ENCODE data around the gene CHCHD1.

CHCHD1 gene

DNA sequence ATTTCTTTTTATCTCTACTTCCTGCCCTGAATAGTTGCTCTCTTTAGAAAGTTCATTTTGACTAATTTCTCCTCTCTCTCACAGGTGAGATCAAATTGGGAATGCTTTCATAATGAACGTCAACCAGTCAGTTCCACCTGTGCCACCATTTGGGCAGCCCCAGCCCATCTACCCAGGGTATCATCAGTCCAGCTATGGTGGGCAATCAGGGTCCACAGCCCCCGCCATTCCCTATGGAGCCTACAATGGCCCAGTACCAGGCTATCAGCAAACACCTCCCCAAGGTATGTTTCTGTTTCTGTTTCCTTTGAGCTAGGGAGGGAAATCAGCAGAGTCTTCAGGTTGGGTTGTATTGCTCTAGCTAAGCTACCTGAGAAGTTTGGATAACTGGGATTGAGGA, 35.1 kb upstream of the CHCHD1 start:
- H3K27ac ChIP-seq (ENCODE audit: low read length) = no peak overlapping the region
- H3K4me3 ChIP-seq (ENCODE audit: low read length) = no peak overlapping the region
- peaks cover 37% of the 10 kb centered on the region for H3K36me3 ChIP-seq (ENCODE audit: insufficient read depth, low read depth, low read length)
- H3K9ac ChIP-seq (ENCODE audit: low read depth, low read length) = no peak overlapping the region
- H3K27me3 ChIP-seq (ENCODE audit: insufficient read depth, low read length) = no peaks in the 10 kb centered on the region
- H3K4me1 ChIP-seq (ENCODE audit: insufficient read depth, low read length) = peaks cover 14% of the 10 kb centered on the region; the same call in 1 of the 2 replicates
- no peaks in the 10 kb centered on the region for H3K9me3 ChIP-seq (ENCODE audit: insufficient read depth, low read depth, low read length)

DNA sequence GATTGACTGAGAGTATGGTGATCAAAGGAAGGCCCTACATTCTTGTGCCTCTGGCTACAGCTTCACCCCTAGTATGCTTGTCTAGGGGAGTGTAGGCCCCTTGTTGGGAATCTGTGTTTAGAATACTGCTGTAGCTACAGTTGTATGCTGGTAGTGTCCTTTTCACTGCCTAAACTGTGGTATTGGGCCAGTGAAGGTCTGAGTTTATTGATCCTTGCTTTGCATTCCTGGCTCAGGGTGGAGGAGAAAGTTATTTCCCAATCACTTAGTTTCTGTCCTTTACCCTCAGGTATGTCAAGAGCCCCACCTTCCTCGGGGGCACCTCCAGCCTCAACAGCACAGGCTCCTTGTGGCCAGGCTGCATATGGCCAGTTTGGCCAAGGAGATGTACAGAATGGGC, 31.0 kb upstream of the CHCHD1 start:
- H3K4me1 ChIP-seq (ENCODE audit: insufficient read depth, low read length) = no peaks in the 10 kb centered on the region
- no peak overlapping the region for H3K9ac ChIP-seq (ENCODE audit: low read depth, low read length)
- H3K36me3 ChIP-seq (ENCODE audit: insufficient read depth, low read depth, low read length) = peaks cover 68% of the 10 kb centered on the region
- no peak overlapping the region for H3K27ac ChIP-seq (ENCODE audit: low read length)
- no peaks in the 10 kb centered on the region for H3K9me3 ChIP-seq (ENCODE audit: insufficient read depth, low read depth, low read length)
- H3K4me3 ChIP-seq (ENCODE audit: low read length) = no peak overlapping the region
- no peaks in the 10 kb centered on the region for H3K27me3 ChIP-seq (ENCODE audit: insufficient read depth, low read length)

DNA sequence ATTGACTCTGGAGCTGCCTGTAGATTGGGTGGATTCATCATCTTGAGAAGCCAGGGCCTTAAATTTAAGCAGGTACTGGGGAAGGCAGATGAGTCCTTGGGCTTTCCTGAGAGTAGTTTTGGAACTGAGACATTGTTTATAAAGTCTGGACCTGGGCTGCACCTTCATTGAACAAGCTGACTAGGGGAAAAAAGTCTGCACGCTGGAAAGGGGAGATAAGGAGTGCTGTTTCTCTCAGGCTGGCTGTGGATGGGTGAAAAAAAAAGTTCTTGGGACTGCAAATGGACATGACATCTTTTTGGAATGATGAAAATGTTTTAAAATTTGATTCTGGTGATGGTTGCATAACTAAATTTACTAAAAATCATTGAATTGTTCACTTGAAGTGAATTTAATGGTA, 25.7 kb upstream of the CHCHD1 start:
- no peaks in the 10 kb centered on the region for H3K27me3 ChIP-seq (ENCODE audit: insufficient read depth, low read length)
- peaks cover 65% of the 10 kb centered on the region for H3K36me3 ChIP-seq (ENCODE audit: insufficient read depth, low read depth, low read length)
- no peaks in the 10 kb centered on the region for H3K4me1 ChIP-seq (ENCODE audit: insufficient read depth, low read length)
- H3K4me3 ChIP-seq (ENCODE audit: low read length) = no peak overlapping the region
- H3K9ac ChIP-seq (ENCODE audit: low read depth, low read length) = no peak overlapping the region
- no peaks in the 10 kb centered on the region for H3K9me3 ChIP-seq (ENCODE audit: insufficient read depth, low read depth, low read length)
- no peak overlapping the region for H3K27ac ChIP-seq (ENCODE audit: low read length)

DNA sequence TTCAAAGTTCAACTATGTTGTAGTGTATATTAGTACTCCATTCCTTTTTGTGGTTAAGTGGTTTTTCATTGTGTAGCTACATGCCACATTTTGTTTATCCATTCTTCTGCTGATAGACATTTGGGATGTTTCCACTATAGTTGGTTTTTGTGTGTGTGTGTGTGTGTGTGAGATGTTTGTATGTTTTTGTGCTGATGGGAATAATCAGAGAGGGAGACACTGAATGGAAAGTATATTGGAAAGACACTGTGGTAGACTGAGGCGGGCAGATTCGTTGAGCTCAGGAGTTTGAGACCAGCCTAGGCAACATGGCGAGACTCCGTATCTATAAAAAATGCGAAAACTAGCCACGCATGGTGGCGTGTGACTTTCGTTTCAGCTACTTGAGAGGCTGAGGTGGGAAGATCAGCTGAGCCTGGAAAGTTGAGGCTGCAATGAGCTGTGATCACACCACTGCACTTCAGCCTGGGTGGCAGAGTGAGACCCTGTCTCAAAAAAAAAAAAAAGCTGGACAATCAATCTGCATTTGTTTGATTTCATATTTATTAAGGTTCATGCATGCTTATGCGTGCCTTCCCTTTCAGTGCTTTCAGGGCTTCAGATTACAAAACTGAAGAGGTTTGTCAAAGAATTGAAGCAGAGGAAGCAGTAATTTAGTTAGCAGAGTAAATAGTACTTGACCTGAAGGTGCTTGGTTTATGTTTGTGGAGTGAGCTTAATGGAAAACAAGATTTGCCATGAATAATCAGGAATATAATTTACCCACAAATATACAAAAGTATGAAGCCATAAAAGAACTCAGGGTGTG, 22.9 kb upstream of the CHCHD1 start:
- H3K4me1 ChIP-seq (ENCODE audit: insufficient read depth, low read length) = no peaks in the 10 kb centered on the region
- H3K36me3 ChIP-seq (ENCODE audit: insufficient read depth, low read depth, low read length) = peaks cover 66% of the 10 kb centered on the region
- H3K9me3 ChIP-seq (ENCODE audit: insufficient read depth, low read depth, low read length) = no peaks in the 10 kb centered on the region
- H3K9ac ChIP-seq (ENCODE audit: low read depth, low read length) = no peak overlapping the region
- H3K27ac ChIP-seq (ENCODE audit: low read length) = no peak overlapping the region
- no peaks in the 10 kb centered on the region for H3K27me3 ChIP-seq (ENCODE audit: insufficient read depth, low read length)
- H3K4me3 ChIP-seq (ENCODE audit: low read length) = no peak overlapping the region

DNA sequence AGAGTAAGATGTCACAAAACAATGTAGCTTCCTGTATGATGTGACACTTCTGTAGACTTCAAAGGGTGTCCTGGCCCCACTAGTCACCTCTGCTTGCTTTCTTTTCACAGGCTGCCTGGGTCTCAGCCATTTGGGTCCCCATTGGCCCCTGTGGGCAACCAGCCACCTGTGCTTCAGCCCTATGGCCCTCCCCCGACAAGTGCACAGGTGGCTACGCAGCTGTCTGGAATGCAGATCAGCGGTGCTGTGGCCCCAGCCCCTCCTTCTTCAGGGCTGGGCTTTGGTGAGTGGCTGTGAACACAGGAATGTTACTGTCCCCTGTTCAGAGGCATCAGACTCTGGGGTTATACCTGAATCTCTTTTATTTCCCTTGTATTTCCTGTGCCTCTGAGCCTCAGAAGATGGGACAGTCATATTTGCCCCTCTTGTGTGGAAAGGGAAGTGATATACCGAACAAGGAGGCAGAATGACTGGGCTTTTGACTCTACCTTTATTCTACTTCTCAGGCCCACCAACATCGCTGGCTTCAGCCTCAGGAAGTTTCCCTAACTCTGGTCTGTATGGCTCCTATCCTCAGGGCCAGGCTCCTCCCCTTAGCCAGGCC, 22.2 kb upstream of the CHCHD1 start:
- H3K27ac ChIP-seq (ENCODE audit: low read length) = no peak overlapping the region
- H3K27me3 ChIP-seq (ENCODE audit: insufficient read depth, low read length) = no peaks in the 10 kb centered on the region
- H3K9me3 ChIP-seq (ENCODE audit: insufficient read depth, low read depth, low read length) = no peaks in the 10 kb centered on the region
- no peak overlapping the region for H3K9ac ChIP-seq (ENCODE audit: low read depth, low read length)
- peaks cover 66% of the 10 kb centered on the region for H3K36me3 ChIP-seq (ENCODE audit: insufficient read depth, low read depth, low read length)
- no peak overlapping the region for H3K4me3 ChIP-seq (ENCODE audit: low read length)
- H3K4me1 ChIP-seq (ENCODE audit: insufficient read depth, low read length) = no peaks in the 10 kb centered on the region

DNA sequence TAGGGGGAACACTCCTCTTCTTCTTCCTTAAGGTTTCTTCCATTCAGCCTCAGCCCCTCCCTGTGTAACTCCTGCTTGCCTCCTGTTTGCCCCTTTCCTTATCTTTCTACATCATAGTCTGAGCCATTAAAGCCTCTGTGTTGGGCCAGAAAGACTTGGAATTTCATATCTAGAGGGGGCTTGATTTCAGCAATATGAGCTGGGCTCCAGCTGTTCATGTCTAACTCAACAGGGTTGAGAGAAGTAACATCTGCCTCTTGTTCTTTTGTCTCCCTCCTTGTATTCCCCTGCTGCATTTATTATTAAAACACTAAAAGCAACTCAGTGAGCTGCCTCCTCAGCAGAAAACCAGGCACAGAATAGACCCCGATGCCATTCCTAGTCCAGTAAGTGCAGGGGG, 20.1 kb upstream of the CHCHD1 start:
- H3K36me3 ChIP-seq (ENCODE audit: insufficient read depth, low read depth, low read length) = peaks cover 80% of the 10 kb centered on the region
- H3K4me1 ChIP-seq (ENCODE audit: insufficient read depth, low read length) = no peaks in the 10 kb centered on the region
- H3K4me3 ChIP-seq (ENCODE audit: low read length) = no peak overlapping the region
- H3K27me3 ChIP-seq (ENCODE audit: insufficient read depth, low read length) = no peaks in the 10 kb centered on the region
- no peaks in the 10 kb centered on the region for H3K9me3 ChIP-seq (ENCODE audit: insufficient read depth, low read depth, low read length)
- no peak overlapping the region for H3K27ac ChIP-seq (ENCODE audit: low read length)
- H3K9ac ChIP-seq (ENCODE audit: low read depth, low read length) = no peak overlapping the region

DNA sequence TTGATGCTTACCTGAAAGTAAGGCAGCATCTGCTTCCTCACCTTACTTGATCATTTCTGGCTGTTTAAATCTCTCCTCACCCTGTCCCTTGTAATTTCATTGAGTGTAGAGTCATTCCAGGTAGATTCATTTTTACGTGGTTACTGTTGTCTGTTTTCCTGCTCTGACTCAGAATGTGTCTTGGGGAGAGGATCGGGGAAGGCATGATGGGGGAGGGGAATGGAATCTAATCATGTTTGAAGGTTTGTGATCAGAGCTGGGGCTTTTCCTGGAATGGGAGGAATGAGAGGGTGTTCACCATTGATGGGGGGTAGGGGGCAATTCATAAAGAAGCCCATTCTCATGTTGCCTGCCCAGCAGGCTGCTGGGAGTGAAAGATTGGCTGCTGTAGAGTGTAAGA, 18.9 kb upstream of the CHCHD1 start:
- H3K9ac ChIP-seq (ENCODE audit: low read depth, low read length) = no peak overlapping the region
- H3K27ac ChIP-seq (ENCODE audit: low read length) = no peak overlapping the region
- H3K4me1 ChIP-seq (ENCODE audit: insufficient read depth, low read length) = no peaks in the 10 kb centered on the region
- H3K27me3 ChIP-seq (ENCODE audit: insufficient read depth, low read length) = no peaks in the 10 kb centered on the region
- H3K9me3 ChIP-seq (ENCODE audit: insufficient read depth, low read depth, low read length) = no peaks in the 10 kb centered on the region
- no peak overlapping the region for H3K4me3 ChIP-seq (ENCODE audit: low read length)
- H3K36me3 ChIP-seq (ENCODE audit: insufficient read depth, low read depth, low read length) = peaks cover 89% of the 10 kb centered on the region

DNA sequence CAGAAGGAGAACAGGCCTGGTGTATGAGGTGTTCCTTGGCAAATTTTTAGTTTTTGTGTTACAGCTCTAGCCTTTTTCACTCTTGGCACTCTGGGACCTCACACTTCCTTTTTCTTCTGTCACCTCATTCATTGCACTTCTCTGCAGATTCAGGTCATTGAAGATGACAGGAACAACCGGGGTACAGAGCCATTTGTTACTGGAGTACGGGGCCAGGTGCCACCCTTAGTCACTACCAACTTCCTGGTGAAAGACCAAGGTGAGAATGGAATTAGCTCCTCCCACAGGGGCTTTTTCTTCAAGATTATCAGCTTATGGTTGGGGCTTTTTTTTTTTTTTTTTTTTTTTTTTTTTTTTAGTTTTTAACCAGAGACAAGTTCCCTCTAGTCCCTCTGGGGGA, 18.5 kb upstream of the CHCHD1 start:
- Histone ChIP-seq H3K4me3 (ENCODE audit: low read length) (no peak overlapping the region), H3K27ac (ENCODE audit: low read length) (no peak overlapping the region), H3K9me3 (ENCODE audit: insufficient read depth, low read depth, low read length) (no peaks in the 10 kb centered on the region)

DNA sequence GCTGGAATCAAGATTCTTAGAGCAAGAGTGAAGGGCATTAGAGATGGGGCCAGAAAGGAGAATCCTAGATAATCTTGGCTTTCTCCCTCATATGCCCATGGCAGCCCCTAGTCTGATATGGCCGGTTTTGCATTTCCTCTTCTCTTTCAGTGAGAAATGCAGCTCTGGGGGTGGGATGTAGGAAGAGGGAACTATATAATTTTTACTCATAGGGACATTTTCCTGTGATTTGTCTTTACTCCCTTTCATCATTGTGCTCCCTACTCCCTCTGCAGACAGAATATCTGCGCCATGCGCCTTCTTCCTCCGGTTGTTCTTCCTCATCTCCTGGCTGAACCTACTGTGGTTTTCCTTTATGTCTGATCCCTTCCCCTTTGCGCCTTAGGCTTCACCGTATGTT, 16.8 kb upstream of the CHCHD1 start:
- H3K27ac ChIP-seq (ENCODE audit: low read length) = no peak overlapping the region
- peaks cover 94% of the 10 kb centered on the region for H3K36me3 ChIP-seq (ENCODE audit: insufficient read depth, low read depth, low read length)
- no peak overlapping the region for H3K4me3 ChIP-seq (ENCODE audit: low read length)
- no peaks in the 10 kb centered on the region for H3K9me3 ChIP-seq (ENCODE audit: insufficient read depth, low read depth, low read length)
- H3K4me1 ChIP-seq (ENCODE audit: insufficient read depth, low read length) = no peaks in the 10 kb centered on the region
- no peak overlapping the region for H3K9ac ChIP-seq (ENCODE audit: low read depth, low read length)
- no peaks in the 10 kb centered on the region for H3K27me3 ChIP-seq (ENCODE audit: insufficient read depth, low read length)

More for the DNA sequence above, 18.5 kb upstream of the CHCHD1 start:
- no peaks in the 10 kb centered on the region for H3K4me1 ChIP-seq (ENCODE audit: insufficient read depth, low read length)
- no peaks in the 10 kb centered on the region for H3K27me3 ChIP-seq (ENCODE audit: insufficient read depth, low read length)
- peaks cover 92% of the 10 kb centered on the region for H3K36me3 ChIP-seq (ENCODE audit: insufficient read depth, low read depth, low read length)
- no peak overlapping the region for H3K9ac ChIP-seq (ENCODE audit: low read depth, low read length)

DNA sequence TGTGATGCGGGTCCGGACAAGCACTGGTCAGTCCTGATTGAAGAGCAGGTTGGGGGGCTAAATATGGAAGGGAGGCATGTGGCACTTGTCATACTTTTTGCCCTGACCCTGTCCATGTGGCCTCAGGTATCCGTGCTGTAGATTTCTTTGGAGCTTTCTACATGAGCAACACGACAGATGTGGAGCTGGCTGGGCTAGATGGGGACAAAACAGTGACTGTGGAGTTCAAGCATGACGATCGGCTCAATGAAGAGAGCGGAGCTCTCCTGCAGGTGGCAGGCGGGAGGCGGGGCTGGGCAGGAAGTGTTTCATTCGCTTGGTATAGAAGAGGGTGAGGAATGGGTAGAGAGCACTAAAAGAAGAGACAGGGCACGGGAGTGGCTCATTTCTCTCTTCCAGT, 13.0 kb upstream of the CHCHD1 start:
- Histone ChIP-seq H3K9me3 (ENCODE audit: insufficient read depth, low read depth, low read length) (no peaks in the 10 kb centered on the region), H3K27ac (ENCODE audit: low read length) (no peak overlapping the region), H3K36me3 (ENCODE audit: insufficient read depth, low read depth, low read length) (peaks cover 68% of the 10 kb centered on the region), H3K9ac (ENCODE audit: low read depth, low read length) (no peak overlapping the region), H3K27me3 (ENCODE audit: insufficient read depth, low read length) (no peaks in the 10 kb centered on the region), H3K4me1 (ENCODE audit: insufficient read depth, low read length) (peaks cover 9% of the 10 kb centered on the region; the same call in 1 of the 2 replicates), H3K4me3 (ENCODE audit: low read length) (no peak overlapping the region)

DNA sequence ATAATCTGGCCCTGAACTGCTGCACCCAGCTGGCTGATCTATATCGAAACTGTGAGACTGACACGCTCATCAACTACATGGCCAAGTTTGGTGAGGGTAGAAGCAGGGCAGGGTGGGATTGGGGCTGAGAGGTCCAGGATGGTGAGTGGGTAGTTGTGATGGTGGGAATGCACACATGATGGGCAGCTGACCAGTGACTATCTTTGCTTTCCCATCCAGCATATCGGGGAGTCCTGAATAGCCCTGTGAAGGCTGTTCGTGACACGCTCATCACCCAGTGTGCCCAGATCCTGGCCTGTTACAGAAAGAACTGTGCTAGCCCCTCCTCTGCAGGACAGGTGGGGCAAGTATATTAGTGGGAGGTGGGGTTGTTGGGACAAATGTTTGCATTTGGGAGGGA, 12.5 kb upstream of the CHCHD1 start:
- H3K4me1 ChIP-seq (ENCODE audit: insufficient read depth, low read length) = peaks cover 9% of the 10 kb centered on the region; the same call in 1 of the 2 replicates
- no peak overlapping the region for H3K4me3 ChIP-seq (ENCODE audit: low read length)
- no peaks in the 10 kb centered on the region for H3K9me3 ChIP-seq (ENCODE audit: insufficient read depth, low read depth, low read length)
- H3K27ac ChIP-seq (ENCODE audit: low read length) = no peak overlapping the region
- no peaks in the 10 kb centered on the region for H3K27me3 ChIP-seq (ENCODE audit: insufficient read depth, low read length)
- peaks cover 65% of the 10 kb centered on the region for H3K36me3 ChIP-seq (ENCODE audit: insufficient read depth, low read depth, low read length)
- no peak overlapping the region for H3K9ac ChIP-seq (ENCODE audit: low read depth, low read length)

DNA sequence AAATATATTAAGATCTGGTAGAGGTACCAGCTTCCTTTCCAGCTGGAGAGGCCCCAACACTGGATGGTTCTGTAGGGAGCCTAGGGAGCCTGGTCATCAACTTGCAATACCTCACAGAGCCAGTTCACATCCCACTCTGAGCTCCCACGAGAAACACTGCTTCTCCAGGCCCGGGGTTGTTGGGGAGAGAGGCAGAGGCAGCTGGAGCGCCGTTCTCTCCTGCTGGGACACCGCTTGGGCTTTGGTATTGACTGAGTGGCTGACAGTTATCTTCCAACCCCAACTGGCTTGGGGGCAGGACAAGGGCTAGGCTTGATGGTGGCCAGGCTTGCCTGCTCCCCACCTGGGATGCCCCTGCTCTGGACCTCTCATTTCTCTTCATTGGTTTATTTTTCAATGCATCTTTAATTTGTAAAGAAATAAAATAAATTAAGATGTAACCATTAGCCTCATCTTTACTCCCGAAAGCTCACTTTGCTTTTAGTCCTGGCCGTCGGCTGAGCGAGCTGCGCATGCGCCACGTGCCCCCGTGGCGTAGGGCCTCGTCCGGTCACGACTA, 10.0 kb upstream of the CHCHD1 start:
- Histone ChIP-seq H3K4me1 (ENCODE audit: insufficient read depth, low read length) (peaks cover 9% of the 10 kb centered on the region; the same call in 1 of the 2 replicates), H3K4me3 (ENCODE audit: low read length) (peak overlapping the region; percentile 70), H3K27me3 (ENCODE audit: insufficient read depth, low read length) (no peaks in the 10 kb centered on the region), H3K9ac (ENCODE audit: low read depth, low read length) (peak overlapping the region; percentile 88; the same call in 1 of the 2 replicates), H3K9me3 (ENCODE audit: insufficient read depth, low read depth, low read length) (no peaks in the 10 kb centered on the region), H3K27ac (ENCODE audit: low read length) (peak overlapping the region; percentile 64), H3K36me3 (ENCODE audit: insufficient read depth, low read depth, low read length) (peaks cover 51% of the 10 kb centered on the region)

Data from iPS-20b (cell line).